ENCODE results near the gene CDS1.
"Not testable (repeated sequence)": the region's sequence is repeated elsewhere in the genome, so short reads cannot be mapped to it uniquely, and the experiment has no call there.

Gene CDS1

GRCh38 chr4:84648178-84648577, 65.3 kb downstream of the CDS1 start:
- no peak for DNase-seq (ENCODE audit: low read depth)
- TF ChIP-seq, protein P1, sequence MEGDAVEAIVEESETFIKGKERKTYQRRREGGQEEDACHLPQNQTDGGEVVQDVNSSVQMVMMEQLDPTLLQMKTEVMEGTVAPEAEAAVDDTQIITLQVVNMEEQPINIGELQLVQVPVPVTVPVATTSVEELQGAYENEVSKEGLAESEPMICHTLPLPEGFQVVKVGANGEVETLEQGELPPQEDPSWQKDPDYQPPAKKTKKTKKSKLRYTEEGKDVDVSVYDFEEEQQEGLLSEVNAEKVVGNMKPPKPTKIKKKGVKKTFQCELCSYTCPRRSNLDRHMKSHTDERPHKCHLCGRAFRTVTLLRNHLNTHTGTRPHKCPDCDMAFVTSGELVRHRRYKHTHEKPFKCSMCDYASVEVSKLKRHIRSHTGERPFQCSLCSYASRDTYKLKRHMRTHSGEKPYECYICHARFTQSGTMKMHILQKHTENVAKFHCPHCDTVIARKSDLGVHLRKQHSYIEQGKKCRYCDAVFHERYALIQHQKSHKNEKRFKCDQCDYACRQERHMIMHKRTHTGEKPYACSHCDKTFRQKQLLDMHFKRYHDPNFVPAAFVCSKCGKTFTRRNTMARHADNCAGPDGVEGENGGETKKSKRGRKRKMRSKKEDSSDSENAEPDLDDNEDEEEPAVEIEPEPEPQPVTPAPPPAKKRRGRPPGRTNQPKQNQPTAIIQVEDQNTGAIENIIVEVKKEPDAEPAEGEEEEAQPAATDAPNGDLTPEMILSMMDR (IDR thresholded peaks at IDR 0.05; ENCODE audit: insufficient read depth, low read depth, low read length, missing control alignments) = no peak
- no peak overlapping the region for H3K4me3 ChIP-seq (ENCODE audit: low read depth, low read length)

DNA sequence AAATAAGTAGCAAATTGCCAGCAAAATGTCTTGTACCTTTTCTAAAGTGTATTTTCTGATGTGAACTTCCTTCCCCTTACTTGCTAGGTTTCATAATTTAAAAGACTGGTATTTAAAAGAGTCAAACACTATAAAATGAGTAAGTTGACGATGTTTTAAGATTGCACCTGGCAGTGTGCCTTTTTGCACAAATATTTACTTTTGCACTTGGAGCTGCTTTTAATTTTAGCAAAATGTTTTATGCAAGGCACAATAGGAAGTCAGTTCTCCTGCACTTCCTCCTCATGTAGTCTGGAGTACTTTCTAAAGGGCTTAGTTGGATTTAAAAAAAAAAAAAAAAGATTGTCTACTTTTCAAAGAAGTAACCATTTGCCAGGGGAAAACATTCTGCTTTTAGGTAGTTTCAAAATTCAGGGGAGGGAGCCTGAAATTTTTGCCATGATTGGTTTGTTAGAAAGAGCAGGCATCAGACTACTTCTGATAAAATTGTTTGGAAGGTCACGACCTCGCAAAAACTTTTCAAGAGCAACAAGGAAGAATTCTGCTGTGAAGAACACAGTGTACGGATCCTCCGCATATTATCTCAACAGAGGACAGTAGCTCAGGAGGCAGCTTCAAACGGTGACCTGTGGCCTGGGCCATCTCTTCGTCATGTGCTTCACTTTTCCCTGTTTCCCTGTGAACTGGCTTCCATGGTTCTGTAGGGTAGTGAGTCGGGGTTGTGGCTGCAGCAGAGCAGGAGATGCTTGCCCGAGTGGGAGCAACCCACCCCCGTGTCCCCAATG, 66.1 kb downstream of the CDS1 start:
- no peak overlapping the region for H3K4me3 ChIP-seq (ENCODE audit: low read depth, low read length)
- TF ChIP-seq, protein P1 (IDR thresholded peaks at IDR 0.05; ENCODE audit: insufficient read depth, low read depth, low read length, missing control alignments) = no peak
- no peak for DNase-seq (ENCODE audit: low read depth)

DNA sequence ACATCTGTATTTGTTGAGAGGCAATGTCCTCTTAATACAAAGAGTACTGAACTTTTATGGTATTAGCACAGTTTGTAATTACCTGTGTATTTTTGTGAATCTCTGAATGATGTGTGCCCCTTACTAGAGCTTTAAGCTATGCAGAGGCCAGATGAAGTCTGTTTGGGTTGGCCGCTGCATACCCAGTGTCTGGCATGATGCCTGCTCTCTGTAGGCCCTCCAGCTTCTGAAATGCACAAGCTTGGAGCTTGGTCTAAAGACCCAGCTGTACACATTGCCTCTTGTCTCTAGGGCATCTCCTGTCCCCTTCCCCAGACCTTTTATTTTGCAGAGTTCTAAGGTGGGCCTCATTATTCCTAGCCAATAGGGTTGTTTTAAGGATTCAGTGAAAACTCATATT, 68.6 kb downstream of the CDS1 start:
- TF ChIP-seq, protein P1 (IDR thresholded peaks at IDR 0.05; ENCODE audit: insufficient read depth, low read depth, low read length, missing control alignments) = no peak
- DNase-seq (ENCODE audit: low read depth) = no peak
- H3K4me3 ChIP-seq (ENCODE audit: low read depth, low read length) = no peak overlapping the region

DNA sequence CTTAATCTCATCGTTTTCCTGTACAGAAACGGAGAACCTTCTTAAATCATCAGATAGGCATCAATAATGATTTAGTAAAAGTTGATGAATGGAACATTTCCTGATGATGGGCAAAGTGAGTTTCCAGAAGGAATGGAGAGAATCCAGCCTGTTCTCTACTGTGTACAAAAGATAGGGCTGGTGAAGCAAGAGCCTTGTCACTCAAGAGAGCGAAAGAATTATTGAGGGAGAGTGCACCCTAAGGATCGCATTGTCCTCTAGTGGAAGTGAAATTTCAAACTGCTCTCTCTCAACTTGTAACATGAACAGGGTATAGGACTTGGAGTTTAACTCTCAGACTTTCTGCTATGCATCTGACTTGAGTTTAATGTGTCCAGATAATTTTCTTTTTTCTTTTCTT, 69.6 kb downstream of the CDS1 start:
- no peak overlapping the region for H3K4me3 ChIP-seq (ENCODE audit: low read depth, low read length)
- TF ChIP-seq, protein P1 (IDR thresholded peaks at IDR 0.05; ENCODE audit: insufficient read depth, low read depth, low read length, missing control alignments) = no peak
- DNase-seq (ENCODE audit: low read depth) = no peak

GRCh38 chr4:84660606-84661005, 77.7 kb downstream of the CDS1 start:
- H3K4me3 ChIP-seq (ENCODE audit: low read depth, low read length) = no peak overlapping the region
- TF ChIP-seq, protein P1 (IDR thresholded peaks at IDR 0.05; ENCODE audit: insufficient read depth, low read depth, low read length, missing control alignments) = no peak
- DNase-seq (ENCODE audit: low read depth) = no peak

DNA sequence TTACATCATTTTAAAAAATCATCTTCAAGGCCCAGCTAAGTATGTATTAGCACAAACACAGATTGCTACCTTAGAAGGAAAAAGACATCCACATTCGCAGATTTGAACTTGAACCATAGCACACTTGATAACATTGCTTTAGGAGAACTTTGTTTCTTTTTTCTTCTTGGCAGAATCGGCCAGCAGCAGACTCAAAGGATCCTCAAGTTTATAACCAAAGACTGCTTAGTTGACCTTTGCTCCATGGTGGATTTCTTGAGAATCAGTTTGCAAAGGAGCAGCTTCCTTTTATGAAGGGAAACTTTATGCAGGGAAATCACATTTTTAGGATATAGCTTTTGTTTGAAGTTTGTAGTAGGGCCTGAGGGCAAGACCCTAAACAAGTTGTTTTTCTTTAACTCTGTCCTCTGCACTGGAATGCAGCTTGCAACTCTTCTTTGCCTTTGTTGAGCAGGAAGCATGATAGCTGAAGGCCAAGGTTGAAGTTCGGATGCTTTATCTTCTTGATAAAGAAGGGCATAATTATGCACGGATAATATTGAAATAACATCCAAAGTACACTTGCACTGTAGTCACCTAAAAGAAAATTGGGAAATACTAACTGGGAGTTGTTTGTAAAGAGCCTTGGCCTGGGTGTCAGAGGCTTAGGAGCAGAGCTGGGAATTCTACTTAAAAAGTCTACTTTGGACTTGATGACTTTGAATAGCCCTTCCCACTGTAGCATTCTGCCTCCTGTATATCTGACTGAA, 78.4 kb downstream of the CDS1 start:
- no peak for DNase-seq (ENCODE audit: low read depth)
- TF ChIP-seq, protein P1 (IDR thresholded peaks at IDR 0.05; ENCODE audit: insufficient read depth, low read depth, low read length, missing control alignments) = no peak
- H3K4me3 ChIP-seq (ENCODE audit: low read depth, low read length) = no peak overlapping the region

GRCh38 chr4:84664767-84665166, 81.8 kb downstream of the CDS1 start:
- not testable (repeated sequence) for DNase-seq (ENCODE audit: low read depth); H3K4me3 ChIP-seq (ENCODE audit: low read depth, low read length)

Measured in GM12865 (cell line).